Keratinocyte (primary cell): ENCODE measurements around the gene EMX2. TPM values are rescaled to one million over a fixed set of nuclear protein-coding genes. Genes with fewer than 3 reads are reported as not detected.

Experiments used
- DNase-seq: peaks from one replicate; pipeline ENCODE4 v3.0.0-alpha.2; 2011; ENCODE audit warnings: low read depth, missing footprints, low spot score
- FAIRE-seq: peaks from 2 replicates; lab custom pipeline; 2011; peaks lifted over from hg19 to GRCh38; lab: Jason Lieb, UNC
- H2AFZ ChIP-seq: 2 replicates; pipeline ENCODE4 v1.6.0; 2012; ENCODE audit warnings: low read length, control low read depth, inconsistent platforms; ENCODE audit not compliant: control insufficient read depth
- H3K27ac ChIP-seq: 2 replicates; pipeline ENCODE4 v1.5.1; 2011; ENCODE audit warnings: low read length; ENCODE audit not compliant: control insufficient read depth, insufficient read depth
- H3K27me3 ChIP-seq: 3 replicates; pipeline ENCODE4 v1.6.0; 2011; ENCODE audit warnings: low read length; ENCODE audit not compliant: control insufficient read depth, insufficient read depth; ENCODE audit errors: extremely low read depth
- H3K36me3 ChIP-seq, 2 experiments: 2 replicates in 1 of 2; 3 replicates in 1 of 2; pipeline ENCODE4 v1.5.1; 2011; ENCODE audit warnings: low read length in 2 of 2, mild to moderate bottlenecking in 1 of 2; ENCODE audit not compliant: control insufficient read depth in 2 of 2, insufficient read depth in 2 of 2; ENCODE audit errors: extremely low read depth in 1 of 2
- H3K4me1 ChIP-seq: 3 replicates; pipeline ENCODE4 v1.5.1; 2011; ENCODE audit warnings: low read length; ENCODE audit not compliant: control insufficient read depth, insufficient read depth; ENCODE audit errors: extremely low read depth
- H3K4me2 ChIP-seq: 3 replicates; pipeline ENCODE4 v1.6.0; 2011; ENCODE audit warnings: low read depth, low read length; ENCODE audit not compliant: control insufficient read depth, insufficient read depth; ENCODE audit errors: extremely low read depth
- H3K4me3 ChIP-seq, 3 experiments: fragments of 200-600 bp in 1 of 3; sonication (generic) in 1 of 3; 2 replicates in 2 of 3; 3 replicates in 1 of 3; pipeline ENCODE4 v1.5.1; 2011 to 2016; ENCODE audit warnings: low read length in 3 of 3, mild to moderate bottlenecking in 3 of 3, control low read depth in 2 of 3, inconsistent platforms in 1 of 3, low read depth in 1 of 3, mixed read lengths in 1 of 3, mixed run types in 1 of 3, moderate library complexity in 1 of 3; ENCODE audit not compliant: control insufficient read depth in 2 of 3, insufficient read depth in 2 of 3; ENCODE audit errors: extremely low read depth in 1 of 3
- H3K79me2 ChIP-seq: 2 replicates; pipeline ENCODE4 v1.6.0; 2012; ENCODE audit warnings: low read length; ENCODE audit not compliant: control insufficient read depth, insufficient read depth
- H3K9ac ChIP-seq: 3 replicates; pipeline ENCODE4 v1.6.0; 2011; ENCODE audit warnings: low read length; ENCODE audit not compliant: control insufficient read depth, insufficient read depth; ENCODE audit errors: extremely low read depth
- H3K9me1 ChIP-seq: 3 replicates; pipeline ENCODE4 v1.6.0; 2011; ENCODE audit warnings: low read length; ENCODE audit not compliant: control insufficient read depth, insufficient read depth; ENCODE audit errors: extremely low read depth
- H3K9me3 ChIP-seq: 2 replicates; pipeline ENCODE4 v1.5.1; 2012; ENCODE audit warnings: low read depth, low read length; ENCODE audit not compliant: control insufficient read depth
- H4K20me1 ChIP-seq: 3 replicates; pipeline ENCODE4 v1.6.0; 2011; ENCODE audit warnings: low read length; ENCODE audit not compliant: control insufficient read depth, insufficient read depth; ENCODE audit errors: extremely low read depth
- EZH2 ChIP-seq: IDR thresholded peaks from one replicate; pipeline ENCODE4 v1.6.1; 2012; ENCODE audit warnings: inconsistent platforms, mild to moderate bottlenecking, low read length, moderate library complexity
- dilution Hi-C: fragments of 300-500 bp; cut with MboI; formaldehyde crosslinking; loops from one replicate; pipeline ENCODE4 v1.7.0; 2020; ENCODE audit warnings: low sequenced_read_pairs; ENCODE audit not compliant: extremely low pct_ligation_motif_present
- polyA plus RNA-seq, 5 experiments: library from polyadenylated mRNA; depleted of rRNA in 3 of 5; stranded (reverse) in 3 of 5; stranded (forward) in 1 of 5; unstranded in 1 of 5; fragments of >200 nt; gene quantifications; 1 replicate in 1 of 5; 2 replicates in 3 of 5; 3 replicates in 1 of 5; pipeline versions ENCODE4 v1.2.1 to v1.2.3, GENCODE V29; 2011 to 2012; ENCODE audit warnings: missing spikeins in 2 of 5, low read depth in 1 of 5, low replicate concordance in 1 of 5
- TF ChIP-seq, protein P1 (sequence below), 3 experiments: IDR thresholded peaks in 1 of 3; conservative IDR thresholded peaks in 1 of 3; optimal IDR thresholded peaks in 1 of 3; 2 replicates in 2 of 3; 3 replicates in 1 of 3; pipeline versions ENCODE3 to v1.5.1; 2011; ENCODE audit warnings: low read length in 3 of 3, mild to moderate bottlenecking in 3 of 3, moderate library complexity in 2 of 3, control low read depth in 1 of 3, inconsistent platforms in 1 of 3; ENCODE audit not compliant: insufficient read depth in 2 of 3; ENCODE audit errors: extremely low read depth in 1 of 3

Gene EMX2
- polyA plus RNA-seq, 1 donor (not counting 4 experiments of a cell fraction or from before 2014, with no cell fraction given), result 2.8 TPM

DNA sequence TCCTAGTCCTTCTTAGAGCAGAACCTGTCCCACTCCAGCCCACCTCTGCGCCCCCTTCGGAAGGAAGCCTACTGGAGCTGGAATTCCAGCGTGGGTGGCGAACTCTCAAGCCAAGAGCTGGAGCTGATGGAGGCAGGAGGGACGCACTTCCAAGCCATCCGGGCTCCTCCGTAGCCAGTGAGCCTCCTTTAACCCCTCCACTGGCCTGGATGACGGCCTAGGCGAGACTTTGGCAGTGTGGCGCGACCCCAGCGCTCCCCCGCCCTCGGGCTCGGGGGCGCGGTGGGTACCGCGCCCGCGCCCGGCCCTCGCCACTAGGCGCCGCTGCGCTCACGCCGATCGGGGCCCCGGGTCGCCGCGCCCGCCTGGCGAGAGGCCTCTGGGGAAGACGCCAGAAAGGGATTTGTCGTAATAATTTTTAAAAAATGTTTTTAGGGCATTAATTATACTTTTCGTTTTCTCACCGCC, 5.1 kb upstream of the EMX2 start:
- H2AFZ ChIP-seq, result peak overlapping the region; percentile 41
- FAIRE-seq (no peak), DNase-seq (no peak)
- H3K4me1 ChIP-seq, result peaks cover 10% of the 10 kb centered on the region
- H3K36me3 ChIP-seq, result no peaks in the 10 kb centered on the region
- H3K4me3 ChIP-seq, result peak overlapping the region in 1 of 3 experiments; percentile 44
- dilution Hi-C loops, result no loop called here
- no peaks in the 10 kb centered on the region for H4K20me1 ChIP-seq
- H3K27ac ChIP-seq, result no peak overlapping the region
- peak overlapping the region; percentile 78 for H3K4me2 ChIP-seq
- TF ChIP-seq, protein P1, sequence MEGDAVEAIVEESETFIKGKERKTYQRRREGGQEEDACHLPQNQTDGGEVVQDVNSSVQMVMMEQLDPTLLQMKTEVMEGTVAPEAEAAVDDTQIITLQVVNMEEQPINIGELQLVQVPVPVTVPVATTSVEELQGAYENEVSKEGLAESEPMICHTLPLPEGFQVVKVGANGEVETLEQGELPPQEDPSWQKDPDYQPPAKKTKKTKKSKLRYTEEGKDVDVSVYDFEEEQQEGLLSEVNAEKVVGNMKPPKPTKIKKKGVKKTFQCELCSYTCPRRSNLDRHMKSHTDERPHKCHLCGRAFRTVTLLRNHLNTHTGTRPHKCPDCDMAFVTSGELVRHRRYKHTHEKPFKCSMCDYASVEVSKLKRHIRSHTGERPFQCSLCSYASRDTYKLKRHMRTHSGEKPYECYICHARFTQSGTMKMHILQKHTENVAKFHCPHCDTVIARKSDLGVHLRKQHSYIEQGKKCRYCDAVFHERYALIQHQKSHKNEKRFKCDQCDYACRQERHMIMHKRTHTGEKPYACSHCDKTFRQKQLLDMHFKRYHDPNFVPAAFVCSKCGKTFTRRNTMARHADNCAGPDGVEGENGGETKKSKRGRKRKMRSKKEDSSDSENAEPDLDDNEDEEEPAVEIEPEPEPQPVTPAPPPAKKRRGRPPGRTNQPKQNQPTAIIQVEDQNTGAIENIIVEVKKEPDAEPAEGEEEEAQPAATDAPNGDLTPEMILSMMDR (optimal IDR thresholded peaks at IDR 0.05 in 1 of 3, IDR thresholded peaks at IDR 0.05 in 1 of 3, conservative IDR thresholded peaks at IDR 0.05 in 1 of 3; ENCODE audit: extremely low read depth in 1 of 3, insufficient read depth in 2 of 3, low read length in 3 of 3), result peak; percentile 49 to 69 (median 60)
- no peak for TF ChIP-seq EZH2
- no peaks in the 10 kb centered on the region for H3K79me2 ChIP-seq
- peaks cover 2% of the 10 kb centered on the region for H3K27me3 ChIP-seq
- peak overlapping the region; percentile 18 for H3K9ac ChIP-seq
- H3K9me3 ChIP-seq, result no peaks in the 10 kb centered on the region
- H3K9me1 ChIP-seq, result no peaks in the 10 kb centered on the region

DNA sequence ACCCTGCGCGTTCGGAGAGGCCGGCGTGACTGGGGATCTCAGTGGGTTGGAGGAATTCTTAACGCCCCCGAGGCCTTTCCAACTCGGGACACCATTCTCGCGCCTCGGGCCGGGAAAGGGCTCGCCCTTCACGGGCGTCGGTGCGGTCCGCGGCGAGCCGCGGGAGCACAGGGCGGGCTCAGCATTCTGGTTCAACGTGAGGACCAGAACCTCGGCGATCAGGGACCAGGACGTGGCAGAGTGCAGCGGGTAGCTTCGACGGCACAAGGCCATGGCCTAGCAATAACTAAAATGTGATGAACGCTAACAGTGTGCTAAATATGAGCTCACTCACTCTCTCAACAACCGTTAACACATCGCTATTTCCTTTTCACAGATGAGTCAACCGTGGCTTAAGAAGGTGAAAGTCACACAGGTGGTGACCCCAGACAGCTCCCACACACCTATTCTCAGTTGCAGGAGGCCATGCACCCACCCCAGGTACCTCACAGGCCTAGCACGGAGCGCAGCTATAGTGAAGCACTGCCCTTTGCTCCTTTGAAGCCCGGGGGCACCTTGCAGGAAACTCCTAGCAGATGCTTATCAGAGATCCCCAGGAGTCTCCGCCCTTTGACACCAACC, 4.5 kb upstream of the EMX2 start:
- H3K4me1 ChIP-seq, result peaks cover 10% of the 10 kb centered on the region
- H3K9ac ChIP-seq, result peak overlapping the region; percentile 18
- peak overlapping the region in 1 of 3 experiments; percentile 44 for H3K4me3 ChIP-seq
- H3K4me2 ChIP-seq, result peak overlapping the region; percentile 78
- dilution Hi-C loops, result no loop called here
- TF ChIP-seq, protein P1 (optimal IDR thresholded peaks at IDR 0.05 in 1 of 3, IDR thresholded peaks at IDR 0.05 in 1 of 3, conservative IDR thresholded peaks at IDR 0.05 in 1 of 3; ENCODE audit: extremely low read depth in 1 of 3, insufficient read depth in 2 of 3, low read length in 3 of 3), result no peak
- TF ChIP-seq EZH2, result no peak
- no peaks in the 10 kb centered on the region for H3K9me3 ChIP-seq
- H3K36me3 ChIP-seq, result no peaks in the 10 kb centered on the region
- FAIRE-seq (peak; percentile 80), DNase-seq (no peak)
- peaks cover 2% of the 10 kb centered on the region for H3K27me3 ChIP-seq
- H4K20me1 ChIP-seq, result no peaks in the 10 kb centered on the region
- H3K79me2 ChIP-seq, result no peaks in the 10 kb centered on the region
- H3K27ac ChIP-seq, result no peak overlapping the region
- H2AFZ ChIP-seq, result peak overlapping the region; percentile 41
- no peaks in the 10 kb centered on the region for H3K9me1 ChIP-seq
